Skeletal muscle cell (primary cell): ENCODE results near the gene CGN.

Source experiments
- DNase-seq: peaks from one replicate; pipeline ENCODE4 v3.0.0-alpha.2; 2010; ENCODE audit warnings: low read depth
- H3K4me3 ChIP-seq: 2 replicates; pipeline ENCODE4 v1.5.1; 2011; ENCODE audit warnings: low read depth, mild to moderate bottlenecking, control low read depth, low read length, moderate library complexity

Gene CGN, protein sequence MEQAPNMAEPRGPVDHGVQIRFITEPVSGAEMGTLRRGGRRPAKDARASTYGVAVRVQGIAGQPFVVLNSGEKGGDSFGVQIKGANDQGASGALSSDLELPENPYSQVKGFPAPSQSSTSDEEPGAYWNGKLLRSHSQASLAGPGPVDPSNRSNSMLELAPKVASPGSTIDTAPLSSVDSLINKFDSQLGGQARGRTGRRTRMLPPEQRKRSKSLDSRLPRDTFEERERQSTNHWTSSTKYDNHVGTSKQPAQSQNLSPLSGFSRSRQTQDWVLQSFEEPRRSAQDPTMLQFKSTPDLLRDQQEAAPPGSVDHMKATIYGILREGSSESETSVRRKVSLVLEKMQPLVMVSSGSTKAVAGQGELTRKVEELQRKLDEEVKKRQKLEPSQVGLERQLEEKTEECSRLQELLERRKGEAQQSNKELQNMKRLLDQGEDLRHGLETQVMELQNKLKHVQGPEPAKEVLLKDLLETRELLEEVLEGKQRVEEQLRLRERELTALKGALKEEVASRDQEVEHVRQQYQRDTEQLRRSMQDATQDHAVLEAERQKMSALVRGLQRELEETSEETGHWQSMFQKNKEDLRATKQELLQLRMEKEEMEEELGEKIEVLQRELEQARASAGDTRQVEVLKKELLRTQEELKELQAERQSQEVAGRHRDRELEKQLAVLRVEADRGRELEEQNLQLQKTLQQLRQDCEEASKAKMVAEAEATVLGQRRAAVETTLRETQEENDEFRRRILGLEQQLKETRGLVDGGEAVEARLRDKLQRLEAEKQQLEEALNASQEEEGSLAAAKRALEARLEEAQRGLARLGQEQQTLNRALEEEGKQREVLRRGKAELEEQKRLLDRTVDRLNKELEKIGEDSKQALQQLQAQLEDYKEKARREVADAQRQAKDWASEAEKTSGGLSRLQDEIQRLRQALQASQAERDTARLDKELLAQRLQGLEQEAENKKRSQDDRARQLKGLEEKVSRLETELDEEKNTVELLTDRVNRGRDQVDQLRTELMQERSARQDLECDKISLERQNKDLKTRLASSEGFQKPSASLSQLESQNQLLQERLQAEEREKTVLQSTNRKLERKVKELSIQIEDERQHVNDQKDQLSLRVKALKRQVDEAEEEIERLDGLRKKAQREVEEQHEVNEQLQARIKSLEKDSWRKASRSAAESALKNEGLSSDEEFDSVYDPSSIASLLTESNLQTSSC

DNA sequence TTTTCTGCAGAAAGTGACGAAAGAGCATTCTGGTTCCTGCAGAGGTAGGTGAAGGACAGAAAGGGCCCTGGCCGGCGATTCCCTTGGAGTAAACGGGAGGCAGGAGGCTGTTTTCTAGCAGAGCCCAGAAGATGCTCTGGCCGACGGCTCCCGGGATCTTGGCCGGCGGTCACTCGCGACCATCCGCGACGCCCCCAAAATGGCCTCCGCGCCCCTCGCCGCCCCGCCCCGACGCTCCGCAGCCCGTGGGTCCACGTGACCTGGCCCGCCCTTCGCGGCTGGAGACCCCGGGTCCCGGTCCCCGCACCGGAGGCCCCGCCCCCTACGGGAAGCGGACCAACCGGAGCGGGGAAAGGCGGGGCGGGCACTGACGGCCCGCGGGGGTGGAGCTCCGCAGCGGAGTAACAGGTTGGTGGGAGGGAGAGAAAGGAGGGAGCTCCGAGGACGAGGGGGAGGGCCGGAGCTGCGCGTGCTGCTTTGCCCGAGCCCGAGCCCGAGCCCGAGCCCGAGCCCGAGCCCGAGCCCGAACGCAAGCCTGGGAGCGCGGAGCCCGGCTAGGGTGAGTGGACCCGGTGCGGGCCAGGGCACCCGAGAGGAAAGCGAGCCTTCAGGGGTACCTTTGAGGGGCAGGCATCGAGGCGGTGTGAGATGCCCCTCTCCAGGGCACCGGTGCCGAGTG lies at the start of gene CGN:
CGN (plus strand) TSS at position 431 of the 679 bp plus-strand sequence. CDS start 7,133 bp downstream, outside the sequence.
- peak within 1 kb of the TSS; percentile 49 for H3K4me3 ChIP-seq
- DNase-seq: no peak

DNA sequence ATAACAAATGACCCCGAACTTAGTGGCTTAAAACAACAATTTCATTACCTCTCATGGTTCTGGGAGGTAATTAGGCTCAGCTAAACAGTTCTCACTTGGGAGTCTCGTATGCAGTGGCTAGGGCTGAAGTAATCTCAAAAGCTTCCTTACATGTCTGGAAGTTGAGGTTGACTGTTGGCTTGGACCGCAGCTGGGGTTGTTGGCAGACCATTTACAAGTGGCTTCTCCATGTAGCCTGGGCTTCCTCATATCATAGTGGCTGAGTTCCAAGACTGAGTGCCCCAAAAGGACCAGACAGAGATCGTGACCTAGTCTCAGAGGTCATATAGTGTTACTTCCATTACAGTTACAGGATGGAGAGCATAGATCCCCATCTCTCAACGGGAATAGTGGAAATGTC lies 49.5 kb upstream of the CGN start:
- no peak for DNase-seq
- H3K4me3 ChIP-seq: no peak overlapping the region

DNA sequence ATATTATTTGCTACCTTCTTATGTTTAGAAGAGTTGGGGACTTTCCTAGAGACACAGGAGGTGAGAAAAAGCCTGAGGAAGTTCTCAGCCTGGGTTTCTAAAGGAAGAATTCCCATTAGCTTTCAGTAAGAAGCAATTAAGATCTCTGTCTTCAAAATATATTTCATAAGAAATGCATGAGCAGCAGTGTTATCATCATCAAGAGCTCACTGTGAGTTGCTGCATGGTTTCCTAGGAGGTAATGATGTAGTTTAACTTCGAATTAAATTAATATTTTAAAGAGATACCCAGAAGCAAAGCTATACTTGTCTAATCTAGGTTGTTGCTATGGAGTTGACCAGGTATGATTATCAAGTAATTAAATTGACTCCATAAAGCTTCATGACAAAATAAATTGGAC lies 46.2 kb upstream of the CGN start:
- no peak overlapping the region for H3K4me3 ChIP-seq
- no peak for DNase-seq

DNA sequence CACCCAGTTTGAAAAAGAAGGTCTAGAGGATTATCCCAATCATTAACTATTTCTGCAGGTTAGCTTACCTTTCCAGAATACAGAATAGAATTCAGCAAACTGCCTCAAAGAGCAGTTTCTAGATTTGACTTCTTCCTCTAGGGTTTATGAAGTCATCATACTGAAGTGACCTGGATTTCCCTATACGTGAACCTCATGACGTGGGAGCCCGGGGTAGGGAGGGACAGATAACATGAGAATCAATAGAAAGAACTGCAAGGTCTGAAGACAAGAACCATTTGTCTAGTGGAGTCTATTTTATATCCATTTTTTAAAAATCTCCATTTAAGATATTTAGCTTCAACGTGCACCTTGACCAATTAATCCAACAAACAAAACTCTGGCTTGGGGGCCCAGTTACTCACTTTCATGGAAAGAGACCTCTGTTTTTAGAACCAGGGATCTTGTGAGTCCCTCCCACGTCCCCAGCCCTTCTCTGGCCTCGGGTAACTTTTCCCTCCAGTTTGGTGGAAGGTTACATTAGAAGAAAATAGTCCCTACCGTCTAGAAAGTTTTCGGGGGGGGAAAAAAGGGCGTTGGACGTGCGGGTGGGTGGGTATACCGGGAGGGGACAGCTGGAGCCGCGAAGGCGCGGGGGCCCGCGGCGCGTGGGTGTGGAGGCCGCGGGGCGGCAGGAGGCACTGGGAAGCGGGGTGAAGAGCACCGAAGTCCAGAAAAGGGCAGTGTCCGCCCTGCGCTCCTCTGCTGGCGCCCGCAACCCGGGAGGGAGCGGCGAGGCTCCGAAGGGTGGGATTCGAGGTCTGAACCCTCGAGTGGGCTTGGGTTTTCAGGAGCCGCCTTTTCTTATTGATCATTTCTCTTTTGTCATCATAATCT lies 38.1 kb upstream of the CGN start:
- no peak for DNase-seq

DNA sequence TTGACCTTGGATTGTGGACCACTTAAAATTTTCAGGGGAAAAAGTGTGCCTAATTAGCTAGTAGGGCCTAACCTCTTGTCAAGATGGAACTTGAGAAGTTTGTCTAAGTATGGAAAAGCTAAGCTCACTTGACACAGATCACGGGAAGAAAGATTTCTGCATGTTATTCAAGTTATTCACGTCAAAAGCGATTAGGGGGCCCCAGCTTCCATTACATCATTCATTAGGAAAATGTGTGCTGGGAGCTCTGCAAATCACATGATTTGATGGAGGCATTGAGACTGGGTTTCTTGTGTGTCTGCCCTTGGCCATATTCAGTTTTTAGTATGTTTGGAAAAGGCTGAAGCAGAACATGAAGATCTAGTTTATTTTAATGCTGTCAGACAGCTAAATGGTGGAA lies 36.4 kb upstream of the CGN start:
- DNase-seq: no peak
- no peak overlapping the region for H3K4me3 ChIP-seq

More for the DNA sequence above, 38.1 kb upstream of the CGN start:
- peak overlapping the region; percentile 44 for H3K4me3 ChIP-seq

DNA sequence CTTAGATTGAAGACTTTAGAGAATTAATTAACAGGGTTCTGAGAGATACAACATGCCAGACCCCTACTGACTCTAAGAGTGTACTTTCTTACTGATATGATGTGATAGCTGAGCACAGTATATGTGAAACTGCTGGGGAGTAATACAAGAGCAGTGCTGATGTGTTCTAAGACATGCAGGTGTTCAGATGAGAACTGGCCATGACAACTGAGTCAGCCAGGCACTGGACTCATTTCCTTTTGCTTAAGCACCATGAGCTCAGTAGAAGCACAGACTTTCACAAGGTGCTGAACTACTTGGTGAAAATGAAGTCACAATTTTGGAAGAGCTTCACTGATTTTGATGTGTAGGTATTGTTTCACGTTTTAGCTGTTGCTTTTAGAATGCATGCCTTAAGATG lies 36.0 kb upstream of the CGN start:
- no peak for DNase-seq

DNA sequence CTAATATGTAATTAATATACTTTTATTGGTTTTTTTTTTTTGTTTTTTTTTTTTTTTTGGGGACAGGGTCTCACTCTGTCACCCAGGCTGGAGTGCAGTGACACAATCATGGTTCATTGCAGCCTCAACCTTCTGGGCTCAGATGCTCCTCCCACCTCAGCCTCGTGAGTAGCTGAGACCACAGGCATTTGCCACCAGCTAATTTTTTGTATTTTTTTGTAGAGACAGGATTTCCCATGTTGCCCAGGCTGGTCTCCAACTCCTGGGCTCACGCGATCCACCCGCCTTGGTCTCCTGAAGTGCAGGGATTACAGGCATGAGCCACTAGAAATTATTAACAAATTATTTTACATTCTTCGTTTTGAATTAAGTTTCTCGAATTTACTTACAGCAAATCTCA lies 35.1 kb upstream of the CGN start:
- DNase-seq: no peak
- H3K4me3 ChIP-seq: no peak overlapping the region

More for the DNA sequence above, 36.0 kb upstream of the CGN start:
- H3K4me3 ChIP-seq: no peak overlapping the region

DNA sequence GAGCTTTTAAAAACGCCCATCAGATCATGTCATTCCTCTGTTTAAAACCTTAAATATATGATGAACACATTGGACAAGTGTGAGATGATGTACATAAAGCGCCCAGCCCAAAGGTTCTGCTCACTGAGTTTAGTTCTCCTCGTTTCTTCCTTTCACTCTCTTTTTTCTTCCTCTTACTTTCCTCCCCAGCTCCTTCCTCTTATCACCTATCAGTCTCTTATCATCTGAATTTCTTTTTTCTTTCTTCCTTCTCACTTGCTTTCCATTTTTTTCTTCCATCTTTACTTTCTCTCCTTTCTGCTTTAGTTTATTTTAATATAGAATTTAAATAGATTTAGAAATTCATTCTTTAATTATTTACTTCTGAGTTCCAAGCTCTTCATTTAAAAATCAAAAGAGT lies 34.1 kb upstream of the CGN start:
- H3K4me3 ChIP-seq: no peak overlapping the region
- DNase-seq: no peak

DNA sequence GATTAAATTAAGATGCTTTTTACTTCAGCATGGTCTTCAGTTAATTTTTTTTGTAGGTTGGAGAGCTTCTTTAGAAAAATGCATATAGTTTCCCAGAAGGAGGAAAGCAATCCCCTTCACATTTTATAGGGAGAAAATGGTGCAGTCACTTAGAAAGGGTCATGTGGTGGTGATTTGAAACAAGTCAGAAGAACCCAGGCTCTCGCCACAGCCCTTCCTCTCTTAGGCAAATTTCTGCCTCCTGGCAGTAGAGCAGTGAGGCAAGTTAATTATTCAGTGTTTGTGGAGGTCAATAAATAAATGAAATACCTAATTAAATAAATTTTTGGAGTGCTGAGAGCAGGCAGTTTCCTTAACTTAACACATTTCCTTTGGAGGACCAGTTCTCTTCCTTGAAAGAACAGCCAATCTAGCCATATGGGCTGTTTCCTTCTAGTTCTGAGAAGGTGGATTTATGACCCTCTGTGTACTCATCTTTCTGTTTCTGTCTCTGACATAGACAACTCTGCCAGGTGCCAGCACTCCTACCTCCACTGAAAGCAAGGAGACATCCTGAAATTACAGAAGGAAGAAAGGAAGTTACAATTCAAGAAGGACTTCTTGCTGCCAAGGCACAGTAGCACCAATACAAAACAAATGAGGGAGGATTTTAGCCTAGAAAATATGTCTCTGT lies 32.9 kb upstream of the CGN start:
- H3K4me3 ChIP-seq: no peak overlapping the region
- no peak for DNase-seq

DNA sequence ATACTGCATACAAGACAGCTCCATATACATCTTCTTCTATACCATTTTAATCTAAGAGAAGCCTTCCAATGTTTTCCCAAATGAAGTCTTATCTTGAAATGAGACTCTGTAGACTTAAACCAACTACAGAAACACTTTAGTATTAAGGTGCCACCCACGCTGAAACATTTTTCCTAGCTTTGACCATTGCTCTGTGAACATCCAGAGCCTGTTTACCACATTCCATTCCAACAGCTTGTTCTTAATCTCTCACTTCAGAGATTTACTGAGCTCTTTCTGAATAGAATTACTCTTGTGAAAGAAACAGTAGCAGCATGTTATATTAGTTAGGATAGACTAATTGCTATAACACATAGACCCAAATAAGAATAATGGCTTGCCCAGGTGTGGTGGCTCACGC lies 32.3 kb upstream of the CGN start:
- no peak overlapping the region for H3K4me3 ChIP-seq
- no peak for DNase-seq

DNA sequence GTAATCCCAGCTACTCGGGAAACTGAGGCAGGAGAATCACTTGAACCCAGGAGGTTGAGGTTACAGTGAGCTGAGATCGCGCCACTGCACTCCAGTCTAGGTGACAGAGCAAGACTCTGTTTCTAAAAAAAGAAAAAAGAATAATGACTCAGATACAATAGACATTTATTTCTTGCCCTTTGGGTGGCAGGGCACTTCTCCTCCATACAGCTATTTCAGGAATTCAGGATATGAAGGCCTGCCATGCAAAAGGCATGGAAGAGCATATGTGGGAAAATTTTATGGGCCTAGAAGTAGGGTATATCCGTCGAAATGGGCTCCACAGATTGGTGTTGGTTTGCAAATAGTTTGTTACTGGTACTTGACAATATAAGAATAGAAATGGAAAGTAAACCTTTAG lies 31.7 kb upstream of the CGN start:
- H3K4me3 ChIP-seq: no peak overlapping the region
- DNase-seq: no peak

DNA sequence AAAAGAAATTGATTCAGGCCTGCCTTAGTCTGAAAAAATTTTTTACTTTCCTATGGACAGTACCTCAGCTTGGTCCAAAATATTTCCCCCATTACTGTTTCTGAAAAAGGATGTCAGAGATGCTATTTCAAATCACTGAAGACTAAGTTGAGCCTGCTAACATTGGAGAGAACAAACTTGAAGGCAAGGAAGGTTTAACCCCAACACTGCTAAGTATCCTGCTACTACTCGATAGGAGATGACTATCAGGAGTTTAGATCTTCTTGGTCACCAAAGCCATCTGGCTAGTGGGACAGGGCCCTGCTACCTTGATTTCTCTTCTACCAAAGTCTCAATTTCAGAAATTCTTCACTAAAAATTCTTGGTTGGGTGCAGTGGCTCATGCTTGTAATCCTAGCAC lies 29.2 kb upstream of the CGN start:
- H3K4me3 ChIP-seq: no peak overlapping the region
- no peak for DNase-seq

DNA sequence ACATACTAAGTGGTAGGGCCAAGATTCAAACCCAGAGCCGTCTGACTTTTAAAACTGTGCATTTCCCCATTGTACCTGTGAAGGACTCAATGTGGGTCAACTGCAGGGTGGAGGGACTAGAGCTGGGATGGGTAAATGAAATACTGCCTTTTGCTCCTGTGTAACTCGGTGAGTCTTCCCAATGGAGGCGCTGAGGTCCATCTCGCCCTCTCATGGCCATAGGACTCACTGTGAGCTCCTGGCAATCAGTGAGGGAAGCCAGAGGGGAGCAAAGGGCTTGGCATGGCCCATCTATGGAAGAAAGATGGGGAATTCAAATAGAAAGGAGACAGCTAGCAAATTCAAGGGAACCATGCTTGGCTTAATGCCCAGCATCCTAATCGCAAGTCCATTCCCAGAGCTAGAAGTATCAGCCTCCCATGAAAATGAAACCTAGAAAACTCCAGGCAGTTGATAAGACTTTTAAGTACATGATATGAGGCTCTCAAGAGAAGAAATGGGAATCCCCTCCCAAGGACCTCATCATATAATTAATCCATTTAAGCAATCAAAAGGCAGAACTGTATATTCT lies 25.4 kb upstream of the CGN start:
- no peak for DNase-seq
- H3K4me3 ChIP-seq: no peak overlapping the region

DNA sequence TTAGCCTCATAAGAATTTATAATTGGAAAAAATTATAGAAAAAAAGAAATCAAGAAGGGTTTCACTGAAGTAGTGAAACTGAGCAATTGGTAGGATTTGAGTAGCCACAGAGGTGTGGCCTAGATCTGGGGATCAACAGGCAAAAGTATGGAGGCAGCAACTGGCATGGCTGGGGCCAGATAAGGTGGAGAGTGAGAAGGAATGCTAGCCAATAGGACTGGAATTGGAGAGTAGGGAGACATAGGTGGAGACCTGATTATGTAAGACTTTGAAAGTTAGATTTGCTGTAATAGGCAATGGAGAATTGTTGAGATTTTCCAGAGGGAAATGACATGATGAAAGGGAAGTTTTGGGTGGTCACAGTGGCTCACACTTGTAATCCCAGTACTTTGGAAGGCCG lies 24.6 kb upstream of the CGN start:
- no peak overlapping the region for H3K4me3 ChIP-seq
- DNase-seq: no peak

DNA sequence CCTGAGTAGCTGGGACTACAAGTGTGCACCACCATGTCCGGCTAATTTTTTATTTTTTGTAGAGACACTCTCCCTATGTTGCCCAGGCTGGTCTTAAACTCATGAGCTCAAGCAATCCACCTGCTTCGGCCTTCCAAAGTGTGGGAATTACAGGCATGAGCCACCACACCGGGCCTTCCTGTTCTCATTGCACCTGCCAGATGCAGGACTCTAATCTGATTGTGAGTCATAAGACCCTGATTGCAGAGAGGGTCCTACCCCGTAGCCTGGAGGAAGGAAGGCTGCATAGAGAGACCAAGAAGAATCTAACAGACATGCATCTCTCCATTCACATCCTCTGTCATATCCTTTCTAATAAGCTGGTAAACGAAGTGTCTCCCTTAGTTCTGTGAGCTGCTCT lies 19.5 kb upstream of the CGN start:
- DNase-seq: no peak
- H3K4me3 ChIP-seq: no peak overlapping the region

DNA sequence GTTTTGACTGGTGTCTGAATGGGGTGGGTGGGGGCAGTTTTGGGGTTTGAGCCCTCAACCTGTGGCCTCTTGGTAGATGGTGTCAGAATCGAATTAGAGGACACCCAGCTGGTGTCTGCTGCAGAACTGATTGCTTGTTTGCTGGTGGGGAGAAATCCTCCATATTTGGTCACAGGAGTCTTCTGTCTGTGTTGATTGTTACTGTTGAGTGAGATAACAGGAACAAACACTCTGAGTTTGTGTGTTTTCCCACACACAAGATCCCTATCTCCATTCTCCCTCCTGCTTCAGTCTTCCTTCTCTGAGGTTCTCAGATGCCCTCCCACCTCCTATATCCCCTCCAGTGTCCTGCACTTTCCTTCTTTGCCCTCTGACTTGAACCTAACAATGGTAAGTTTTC lies 19.1 kb upstream of the CGN start:
- H3K4me3 ChIP-seq: no peak overlapping the region
- DNase-seq: no peak

DNA sequence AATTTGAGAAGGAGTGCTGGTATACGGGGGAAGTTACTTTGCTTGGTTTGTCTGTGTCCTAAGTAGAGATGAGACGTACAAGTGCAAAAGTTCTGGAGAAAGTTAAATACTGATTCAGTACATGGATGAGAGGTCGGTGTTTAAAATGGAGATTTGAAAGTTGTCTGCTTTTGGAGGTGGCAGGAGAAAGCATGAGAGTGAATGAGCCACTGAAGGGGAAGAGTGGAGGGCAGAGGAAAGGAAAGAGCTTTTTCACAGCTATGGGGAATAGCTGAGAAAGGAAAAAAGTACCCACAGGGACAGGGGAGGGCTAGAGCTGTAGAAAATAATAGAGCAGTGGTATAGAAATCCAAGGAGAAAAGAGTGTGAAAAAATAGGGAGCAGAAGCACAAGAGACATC lies 18.1 kb upstream of the CGN start:
- no peak for DNase-seq
- H3K4me3 ChIP-seq: no peak overlapping the region
